ENCODE results near the gene PTPRJ.
"Not testable (repeated sequence)": the region's sequence is repeated elsewhere in the genome, so short reads cannot be mapped to it uniquely, and the experiment has no call there.

PTPRJ gene

DNA sequence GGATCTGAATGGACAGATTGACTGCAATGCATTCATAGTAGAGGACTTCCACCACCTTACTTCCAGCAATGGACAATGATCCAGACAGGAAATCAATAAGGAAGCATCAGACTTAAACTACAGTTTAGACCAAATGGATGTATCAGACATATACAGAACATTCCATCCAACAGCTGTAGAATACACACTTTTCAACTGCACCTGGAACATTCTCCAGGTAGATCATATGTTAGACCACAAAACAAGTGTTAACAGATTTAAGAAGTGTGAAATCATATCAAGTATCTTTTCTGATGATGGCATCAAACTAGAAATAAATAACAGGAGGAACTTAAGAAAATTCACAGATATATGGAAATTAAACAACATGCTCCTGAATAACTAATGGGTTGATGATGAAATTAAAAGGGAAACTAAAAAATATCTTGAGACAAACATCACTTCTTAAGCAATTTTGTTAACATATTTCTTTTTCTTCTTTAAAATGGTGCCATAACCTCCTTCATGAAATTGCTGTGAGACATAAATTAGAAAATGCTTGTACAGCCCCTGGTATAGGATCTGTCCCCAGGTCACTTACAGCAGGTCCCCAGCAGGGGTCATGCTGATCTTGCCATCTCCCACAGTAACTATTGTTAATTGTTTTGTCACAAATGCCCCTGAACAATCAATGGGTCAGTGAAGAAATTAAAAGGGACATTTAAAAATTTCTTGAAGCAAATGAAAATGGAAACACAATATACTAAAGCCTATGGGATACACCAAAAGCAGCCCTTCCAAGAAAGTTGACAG is 136.3 kb downstream of the PTPRJ start:
- DNase-seq (ENCODE audit: low read depth): no peak

DNA sequence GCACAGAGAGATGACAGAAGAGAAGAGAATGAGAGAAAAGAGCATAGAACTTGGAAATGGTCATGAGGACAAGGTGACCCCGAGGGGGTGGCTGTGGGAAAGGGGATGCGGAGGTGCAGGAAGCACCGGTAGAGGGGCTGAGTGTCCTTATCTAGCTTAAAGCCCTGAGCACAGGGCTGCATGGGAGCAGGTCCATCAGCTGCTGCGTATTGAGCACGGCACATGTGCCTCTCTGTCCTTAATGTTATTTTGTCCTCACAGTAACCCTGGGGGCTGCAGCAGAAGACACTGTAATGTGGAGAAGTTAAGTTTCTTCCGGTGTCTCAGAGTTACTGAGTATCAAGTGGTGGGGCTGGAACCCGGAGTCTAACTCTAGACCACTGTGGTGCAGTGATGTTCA is 141.9 kb downstream of the PTPRJ start:
- no peak for DNase-seq (ENCODE audit: low read depth)

DNA sequence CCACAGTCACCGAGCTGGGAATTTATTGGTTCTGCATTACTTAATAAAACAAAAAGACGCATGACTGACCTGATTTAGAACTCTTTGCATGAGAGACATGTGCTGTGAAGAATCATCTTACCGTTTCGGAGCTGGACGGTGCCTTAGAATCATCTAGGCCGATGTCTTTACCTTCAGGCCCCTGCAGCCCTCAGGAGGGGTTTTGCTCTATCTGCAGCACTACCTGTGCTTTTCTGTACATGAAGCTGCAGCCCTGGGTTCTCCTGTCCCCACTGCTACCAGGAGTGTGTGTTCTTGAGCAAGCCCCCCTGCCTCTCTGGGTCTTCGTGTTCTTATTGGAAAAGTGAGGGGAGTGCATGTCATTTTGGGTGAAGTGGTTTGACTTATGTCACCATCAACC is 142.3 kb downstream of the PTPRJ start:
- no peak for DNase-seq (ENCODE audit: low read depth)

DNA sequence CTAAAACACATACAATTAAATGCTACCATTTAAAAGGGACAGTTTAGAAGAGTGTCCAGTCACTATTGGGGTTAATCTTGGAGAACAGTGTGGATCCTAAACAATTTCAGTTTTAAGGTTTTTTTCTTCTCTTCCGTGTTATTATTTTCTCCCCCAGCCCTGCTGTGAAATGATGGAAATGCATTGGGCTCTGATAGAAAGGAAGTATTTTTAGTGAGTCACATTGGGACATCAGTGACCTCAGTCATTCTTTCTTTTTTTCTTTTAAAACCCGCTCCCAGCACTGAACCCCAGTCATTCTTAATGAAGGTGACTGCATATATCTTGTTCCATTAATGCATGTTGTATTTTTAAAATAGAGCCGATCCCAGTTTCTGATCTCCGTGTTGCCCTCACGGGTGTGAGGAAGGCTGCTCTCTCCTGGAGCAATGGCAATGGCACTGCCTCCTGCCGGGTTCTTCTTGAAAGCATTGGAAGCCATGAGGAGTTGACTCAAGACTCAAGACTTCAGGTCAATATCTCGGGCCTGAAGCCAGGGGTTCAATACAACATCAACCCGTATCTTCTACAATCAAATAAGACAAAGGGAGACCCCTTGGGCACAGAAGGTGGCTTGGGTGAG is 143.0 kb downstream of the PTPRJ start:
- DNase-seq (ENCODE audit: low read depth): no peak

DNA sequence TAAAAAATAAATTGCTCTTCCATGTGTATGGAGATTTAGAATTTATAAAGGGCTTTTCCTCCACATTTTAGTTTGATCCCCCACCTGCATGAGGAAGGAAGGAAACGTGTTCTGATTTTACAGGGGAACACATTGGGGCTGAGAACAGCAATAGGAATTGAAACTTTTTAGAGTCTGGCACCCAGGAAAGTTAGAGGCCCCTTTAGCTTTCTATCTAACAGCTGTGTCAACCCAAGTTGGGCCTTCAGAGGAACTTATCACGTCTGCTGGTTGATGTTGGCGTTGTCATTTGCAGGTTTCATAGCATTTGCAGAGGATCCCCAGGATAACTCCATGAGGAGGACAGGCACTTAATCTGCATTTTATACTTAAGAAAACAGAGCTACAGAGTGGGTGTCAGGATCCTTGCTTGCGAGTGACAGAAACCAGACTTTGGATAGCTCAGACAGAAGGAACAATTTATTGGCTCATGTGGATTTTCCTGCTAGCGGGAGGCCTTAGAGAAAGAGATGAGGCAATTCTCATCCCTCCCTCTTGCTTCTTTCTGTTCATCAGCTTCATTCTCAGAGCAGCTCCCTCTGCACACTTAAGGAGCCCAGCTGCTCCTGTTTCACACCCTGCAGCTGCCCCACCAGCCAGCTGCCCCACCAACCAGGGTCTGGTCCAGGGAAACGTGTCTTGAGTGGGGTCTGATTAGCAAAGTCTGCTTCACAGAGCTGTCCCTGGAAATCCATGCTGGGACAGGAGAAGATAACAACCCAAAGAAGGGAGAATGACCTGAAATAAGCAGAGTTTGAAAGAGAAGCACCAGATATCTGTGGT is 143.8 kb downstream of the PTPRJ start:
- no peak for DNase-seq (ENCODE audit: low read depth)

DNA sequence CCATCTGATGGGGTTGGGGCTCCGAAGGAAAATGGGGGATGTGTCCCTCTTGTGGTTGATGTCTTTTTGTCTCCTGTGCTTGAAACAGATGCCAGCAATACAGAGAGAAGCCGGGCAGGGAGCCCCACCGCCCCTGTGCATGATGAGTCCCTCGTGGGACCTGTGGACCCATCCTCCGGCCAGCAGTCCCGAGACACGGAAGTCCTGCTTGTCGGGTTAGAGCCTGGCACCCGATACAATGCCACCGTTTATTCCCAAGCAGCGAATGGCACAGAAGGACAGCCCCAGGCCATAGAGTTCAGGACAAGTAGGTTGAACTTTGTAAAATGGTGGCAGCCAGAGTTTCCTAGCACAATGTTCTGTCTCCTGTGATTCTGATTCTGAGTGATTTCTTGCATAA is 144.5 kb downstream of the PTPRJ start:
- no peak for DNase-seq (ENCODE audit: low read depth)

DNA sequence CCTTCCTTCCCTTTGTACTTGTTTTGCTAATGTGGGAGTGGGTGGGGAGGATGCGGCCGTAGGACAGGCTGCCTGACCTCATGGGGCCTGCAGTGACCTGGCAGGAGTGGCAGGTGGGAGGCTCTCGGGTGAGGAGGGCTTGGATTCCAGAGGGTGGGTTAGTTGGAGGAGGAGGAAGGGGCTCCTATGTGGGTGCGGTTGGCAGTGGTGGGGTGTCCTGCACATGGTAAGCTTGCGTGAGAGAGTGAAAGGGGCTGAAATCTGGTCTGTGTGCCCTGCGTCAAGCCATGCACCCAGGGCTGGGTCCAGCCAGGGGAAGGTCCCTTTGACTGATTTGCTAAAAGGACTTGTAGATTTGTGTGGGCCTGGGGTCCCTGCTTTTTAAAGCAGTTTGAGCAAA is 145.5 kb downstream of the PTPRJ start:
- DNase-seq (ENCODE audit: low read depth): no peak

DNA sequence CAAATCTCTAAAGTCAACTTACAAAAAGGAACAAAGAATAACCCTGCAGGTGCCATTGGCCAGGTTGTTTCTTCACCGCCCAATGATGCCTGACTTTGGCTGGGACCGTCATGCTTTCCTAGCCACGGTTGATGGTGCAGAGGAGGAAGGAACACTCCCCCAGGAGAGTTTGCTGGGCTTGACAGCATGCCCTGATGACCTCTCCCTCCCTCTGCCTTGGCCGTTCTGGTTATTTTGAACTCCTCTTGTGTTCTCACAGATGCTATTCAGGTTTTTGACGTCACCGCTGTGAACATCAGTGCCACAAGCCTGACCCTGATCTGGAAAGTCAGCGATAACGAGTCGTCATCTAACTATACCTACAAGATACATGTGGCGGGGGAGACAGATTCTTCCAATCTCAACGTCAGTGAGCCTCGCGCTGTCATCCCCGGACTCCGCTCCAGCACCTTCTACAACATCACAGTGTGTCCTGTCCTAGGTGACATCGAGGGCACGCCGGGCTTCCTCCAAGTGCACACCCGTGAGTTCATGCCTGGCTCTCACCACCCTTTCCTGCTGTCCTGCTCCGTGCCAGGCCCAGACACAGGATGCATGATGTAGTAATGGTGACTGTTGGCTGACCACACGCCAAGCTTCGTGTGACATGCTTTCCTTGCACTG is 147.3 kb downstream of the PTPRJ start:
- no peak for DNase-seq (ENCODE audit: low read depth)

DNA sequence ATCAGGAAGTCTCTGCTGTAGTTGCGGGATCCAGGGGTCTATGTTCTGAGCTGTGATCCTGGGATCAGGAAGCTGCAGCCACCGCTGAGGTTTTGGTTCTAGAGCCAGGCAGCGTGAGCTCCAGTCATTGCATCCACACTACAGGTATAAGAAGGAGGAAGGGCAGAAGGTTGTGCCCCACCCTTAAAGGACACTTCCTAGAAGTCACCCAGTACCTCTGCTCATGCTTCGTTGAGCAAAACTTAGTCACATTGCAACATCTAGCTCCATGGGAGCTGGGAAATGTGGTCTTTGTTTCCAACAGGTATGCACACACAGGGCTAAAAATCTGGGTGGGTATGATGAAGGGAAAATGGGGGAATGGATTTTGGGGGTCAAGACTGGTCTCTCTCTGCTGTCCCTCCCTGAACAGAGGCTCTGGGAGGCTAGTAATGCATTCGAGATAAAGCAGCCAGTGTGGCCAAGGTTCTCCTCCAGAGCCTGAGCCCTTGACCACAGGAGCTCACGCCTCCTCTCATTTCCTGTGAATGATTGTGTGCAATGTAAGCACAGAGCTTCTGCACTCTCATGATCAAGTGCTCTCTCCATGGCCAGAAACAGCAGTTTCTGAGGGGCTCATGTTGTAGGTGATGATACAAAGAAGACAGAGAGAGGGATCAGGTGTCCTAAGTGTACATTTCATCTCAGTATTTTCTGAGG is 149.5 kb downstream of the PTPRJ start:
- no peak for DNase-seq (ENCODE audit: low read depth)

DNA sequence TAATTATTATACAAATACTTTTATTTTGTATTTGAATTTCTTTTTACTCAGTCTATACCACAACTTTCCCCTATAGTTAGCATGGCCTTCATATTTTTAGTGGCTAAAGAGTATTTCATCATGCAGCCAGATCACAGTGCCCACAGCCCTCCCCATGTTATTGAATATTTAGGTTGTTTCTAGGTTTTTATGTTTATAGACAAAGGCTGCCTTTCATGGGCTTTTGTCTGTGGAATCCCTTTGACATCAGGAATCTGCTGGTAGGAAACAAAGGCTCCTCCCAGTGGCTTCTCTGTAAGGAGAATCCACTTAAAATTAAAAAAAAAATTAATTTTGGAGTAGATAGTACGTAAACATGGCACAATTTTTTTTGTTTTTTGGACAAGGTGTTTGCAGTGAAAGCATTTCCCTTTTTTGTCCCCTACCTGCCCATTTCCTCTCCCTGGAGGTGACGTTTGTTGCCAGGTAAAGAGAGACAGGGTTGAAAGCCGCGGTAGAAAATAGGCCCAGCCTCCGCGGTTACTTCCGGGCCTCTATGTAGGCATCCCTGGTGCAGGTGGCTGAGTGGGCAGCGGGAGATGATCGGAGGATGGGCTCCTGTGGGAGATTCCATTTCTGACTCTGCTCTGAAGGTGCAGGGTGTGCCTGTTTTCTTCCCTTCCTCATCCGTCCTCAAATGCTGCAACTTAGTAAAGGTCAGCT is 154.0 kb downstream of the PTPRJ start:
- no peak for DNase-seq (ENCODE audit: low read depth)

DNA sequence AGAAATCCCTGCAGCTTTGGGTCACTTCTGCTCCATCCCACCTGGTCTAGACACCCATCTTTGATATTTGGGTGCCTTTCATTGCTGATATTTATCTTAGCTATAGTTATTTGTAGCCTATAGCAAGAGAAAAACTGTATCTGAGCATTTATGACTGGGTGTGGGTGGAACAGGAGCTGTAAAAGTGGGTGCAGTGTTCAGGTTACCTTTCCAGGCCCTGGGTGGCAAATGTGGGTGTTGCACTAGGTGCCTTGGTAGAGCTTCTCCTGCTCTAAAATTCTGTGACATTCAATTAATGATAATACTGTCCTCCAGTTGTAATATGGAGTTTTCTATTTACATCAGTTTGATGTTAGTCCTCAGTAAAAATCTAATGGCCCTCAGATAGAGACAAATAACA is 157.9 kb downstream of the PTPRJ start:
- no peak for DNase-seq (ENCODE audit: low read depth)

DNA sequence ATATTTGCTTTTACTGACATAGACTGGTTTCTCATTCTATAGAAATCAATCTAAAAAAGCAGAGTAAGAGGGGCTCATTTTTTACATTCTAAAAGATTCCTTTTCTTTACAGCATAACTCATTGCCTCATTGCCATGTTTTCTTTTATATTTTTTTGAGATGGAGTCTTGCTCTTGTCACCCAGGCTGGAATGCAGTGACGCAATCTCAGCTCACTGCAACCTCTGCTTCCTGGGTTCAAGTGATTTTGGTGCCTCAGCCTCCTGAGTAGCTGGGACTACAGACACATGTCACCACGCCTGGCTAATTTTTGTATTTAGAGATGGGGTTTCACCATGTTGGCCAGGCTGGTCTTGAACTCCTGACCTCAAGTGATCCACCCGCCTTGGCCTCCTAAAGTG is 159.5 kb downstream of the PTPRJ start:
- DNase-seq (ENCODE audit: low read depth): not testable (repeated sequence)

DNA sequence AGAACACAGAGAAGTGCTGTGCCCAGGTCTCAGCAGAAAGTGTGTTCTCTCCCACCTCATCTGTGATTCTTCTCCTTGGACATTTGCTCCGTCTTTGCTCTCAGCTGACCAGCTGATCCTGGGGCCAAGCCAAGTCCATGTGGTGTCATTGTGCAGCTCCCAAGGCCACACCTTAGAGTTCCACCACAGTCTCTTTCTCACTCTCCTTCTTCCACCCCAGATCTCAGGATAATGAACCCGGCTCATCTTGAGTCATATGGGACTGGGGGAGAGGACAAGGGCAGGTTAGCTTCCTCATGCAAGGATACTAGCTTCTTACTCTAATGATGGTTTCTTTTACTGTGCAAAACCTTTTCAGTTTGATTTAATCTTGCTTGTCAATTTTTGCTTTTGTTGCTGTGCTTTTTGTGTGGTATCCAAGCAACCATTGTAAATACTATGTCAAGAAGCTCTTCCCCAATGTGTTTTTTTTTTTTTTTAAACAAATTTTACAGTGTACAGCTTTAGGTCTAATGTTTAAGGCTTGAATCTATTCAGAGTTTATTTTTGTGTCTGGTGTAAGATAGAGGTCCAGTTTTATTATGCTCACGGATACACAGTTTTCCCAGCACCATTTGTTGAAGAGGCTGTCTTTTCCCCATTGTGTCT is 161.2 kb downstream of the PTPRJ start:
- DNase-seq (ENCODE audit: low read depth): no peak

DNA sequence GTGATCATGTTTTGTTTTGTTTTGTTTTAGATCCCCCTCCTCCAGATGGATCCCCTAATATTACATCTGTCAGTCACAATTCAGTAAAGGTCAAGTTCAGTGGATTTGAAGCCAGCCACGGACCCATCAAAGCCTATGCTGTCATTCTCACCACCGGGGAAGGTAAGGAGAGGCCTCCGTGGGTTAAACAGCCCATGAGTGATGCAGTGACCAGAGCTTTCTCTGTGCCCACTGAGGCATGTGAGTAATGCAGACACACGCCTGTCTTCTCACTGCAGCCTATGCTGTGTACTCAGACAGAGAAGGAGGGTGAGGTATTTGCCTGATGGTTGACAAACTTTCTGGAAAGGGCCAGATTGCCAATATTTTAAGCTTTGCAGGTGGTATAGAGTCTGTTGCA is 162.5 kb downstream of the PTPRJ start:
- DNase-seq (ENCODE audit: low read depth): no peak

DNA sequence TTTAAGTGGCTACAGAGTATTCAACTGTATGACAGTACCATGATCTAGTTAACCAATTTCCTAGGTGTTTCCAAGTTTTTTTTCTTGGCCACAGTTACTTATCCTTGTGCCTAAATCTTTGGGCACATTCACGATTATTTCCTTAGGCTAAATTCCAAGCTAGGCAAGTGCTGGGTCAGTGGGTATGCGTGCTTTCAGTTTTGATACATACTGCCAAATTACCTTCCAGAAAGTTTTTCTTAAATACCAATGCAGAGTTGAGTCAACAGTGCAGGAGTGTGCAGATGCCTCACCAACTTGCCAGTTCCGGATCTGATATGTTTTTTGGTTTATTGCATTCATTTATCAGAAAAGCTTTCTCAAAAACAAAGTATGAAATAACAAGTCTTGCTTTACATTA is 168.4 kb downstream of the PTPRJ start:
- no peak for DNase-seq (ENCODE audit: low read depth)

DNA sequence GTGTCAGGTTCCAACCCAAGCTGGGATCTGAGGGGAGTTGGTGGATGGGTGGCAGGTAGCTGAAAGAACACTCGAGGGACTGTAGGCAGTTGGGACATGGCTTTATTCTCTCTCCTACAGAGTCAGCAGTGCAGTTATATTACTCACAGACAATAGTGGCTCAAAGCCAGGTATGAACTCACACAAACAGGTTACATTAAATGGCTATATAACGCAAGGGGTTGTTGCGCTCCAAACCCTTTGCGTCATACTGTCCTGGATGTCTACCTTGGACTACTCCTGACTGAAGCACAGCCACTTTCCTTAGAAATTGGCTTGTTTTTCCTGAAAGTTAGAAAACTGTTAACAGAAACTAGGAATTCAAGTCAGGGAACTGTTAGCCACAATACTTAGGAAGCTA is 169.9 kb downstream of the PTPRJ start:
- DNase-seq (ENCODE audit: low read depth): no peak

DNA sequence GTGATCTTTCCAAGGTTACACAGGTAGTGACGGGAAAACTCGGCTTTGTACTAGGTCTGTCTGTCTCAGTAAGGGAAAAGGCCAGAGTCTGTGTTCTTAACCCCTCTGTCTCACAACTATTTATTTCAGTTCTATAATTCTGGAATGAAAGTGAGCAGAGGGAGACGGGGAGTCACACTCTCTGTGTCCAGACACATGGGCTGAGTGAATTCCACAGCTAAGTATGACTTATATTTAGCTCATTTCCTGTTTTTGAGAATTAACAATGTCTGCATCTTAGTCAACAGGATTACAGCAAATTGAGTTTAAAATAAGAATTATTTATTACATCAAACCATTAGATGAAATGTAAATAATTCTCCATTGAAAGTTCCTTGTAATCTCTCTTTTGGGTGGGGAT is 173.8 kb downstream of the PTPRJ start:
- no peak for DNase-seq (ENCODE audit: low read depth)

DNA sequence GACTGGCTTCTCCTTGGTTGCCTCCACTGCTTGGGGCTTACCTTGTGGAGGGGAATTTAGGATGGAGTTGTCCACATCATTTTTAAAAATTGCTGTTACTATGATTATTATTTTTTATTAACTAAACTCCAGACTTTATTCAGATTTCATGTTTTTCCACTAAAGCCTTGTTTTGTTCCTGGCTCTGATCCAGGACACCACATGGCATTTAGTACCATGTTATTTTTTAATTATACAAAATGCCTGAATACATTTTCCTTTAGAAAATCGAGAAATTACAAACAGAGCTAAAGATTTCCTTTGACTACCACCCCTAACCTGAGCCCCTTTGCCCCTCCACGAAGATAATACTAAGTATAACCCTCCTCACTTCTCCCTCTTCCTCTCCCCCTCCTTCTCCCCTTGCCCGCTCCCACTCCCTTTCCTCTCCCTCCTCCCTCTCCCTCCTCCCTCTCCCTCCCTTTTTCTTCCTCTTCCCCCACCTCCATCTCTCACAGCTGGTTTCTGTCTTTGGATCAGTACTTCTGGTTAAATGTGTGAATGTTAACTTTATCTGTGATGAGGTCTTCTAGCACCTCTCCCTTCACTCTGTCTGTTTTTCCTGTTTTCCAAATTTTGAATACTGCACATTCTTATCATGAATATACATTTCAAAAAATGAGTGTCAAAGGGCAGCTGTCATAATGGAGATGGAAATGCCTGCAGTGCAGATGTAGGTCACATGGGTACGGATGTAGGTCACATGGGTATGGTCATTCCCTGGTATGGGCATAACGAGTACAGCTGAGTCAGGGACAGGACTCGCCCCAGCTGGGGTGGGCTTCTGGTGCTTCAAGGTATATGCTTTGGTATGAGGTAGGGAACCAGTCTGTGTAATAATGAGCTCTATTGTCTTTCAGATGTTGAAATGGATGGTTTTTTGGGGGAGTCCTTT is 181.9 kb downstream of the PTPRJ start:
- DNase-seq (ENCODE audit: low read depth): no peak

DNA sequence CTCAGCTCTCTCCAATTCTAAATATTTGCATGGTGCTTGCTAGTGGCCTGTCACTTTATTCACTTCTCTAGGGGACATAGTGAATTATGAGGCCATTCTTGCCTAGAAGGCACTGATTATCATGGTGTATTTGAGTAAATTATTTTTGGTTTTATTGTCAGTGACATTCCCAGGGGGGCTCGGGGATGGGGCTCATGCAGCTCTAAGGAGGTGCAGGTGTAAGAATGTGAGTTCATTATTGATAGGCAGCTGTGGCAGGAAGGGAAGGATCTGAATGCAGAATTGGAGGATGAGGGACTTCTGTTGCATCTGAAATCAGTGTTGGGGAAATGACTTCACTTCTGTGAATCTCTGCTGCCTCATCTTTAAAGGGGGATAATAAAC is 182.5 kb downstream of the PTPRJ start:
- no peak for DNase-seq (ENCODE audit: low read depth)
